GM12878 (cell line): ENCODE results near the gene IL16. TPM values are rescaled to one million over a fixed set of nuclear protein-coding genes. Genes with fewer than 3 reads are reported as not detected.

Experiments used
- ATAC-seq: fragments of 200-7000 bp; cut with Tn5 transposase; 3 replicates; pipeline ENCODE4 v1.9.1; 2020; ENCODE audit warnings: mild to moderate bottlenecking, moderate library complexity
- BruUV-seq: library from RNA; stranded (reverse); fragments of 400-500 nt; replicated peaks from 2 replicates; lab custom pipeline; 2021; lab: Mats Ljungman, UMichigan
- CTCF ChIA-PET: fragments of 300-600 bp; sonication (Branson Sonifier 250); formaldehyde crosslinking; extraction: SDS; loops from one replicate; lab custom pipeline; 2021; ENCODE audit warnings: inconsistent platforms; lab: Yijun Ruan, JAX
- POLR2A ChIA-PET: fragments of 350-600 bp; formaldehyde crosslinking; extraction: SDS; loops from one replicate; lab custom pipeline; 2021; ENCODE audit warnings: inconsistent platforms; lab: Charles Lee
- RAD21 ChIA-PET: fragments of 300-600 bp; sonication (Branson Sonifier 250); formaldehyde crosslinking; loops from one replicate; lab custom pipeline; 2023; ENCODE audit warnings: antibody characterized with exemption; ENCODE audit not compliant: unreplicated experiment; lab: Charles Lee
- SMC1A ChIA-PET: fragments of 300-600 bp; sonication (Branson Sonifier 250); formaldehyde crosslinking; loops from one replicate; lab custom pipeline; 2023; ENCODE audit not compliant: unreplicated experiment, uncharacterized antibody; lab: Charles Lee
- DNase-seq: peaks from one replicate; pipeline ENCODE4 v3.0.0-alpha.2; 2011; ENCODE audit warnings: low read depth, low spot score
- FAIRE-seq: peaks from 3 replicates; lab custom pipeline; 2011; peaks lifted over from hg19 to GRCh38; lab: Jason Lieb, UNC
- H2AFZ ChIP-seq: 2 replicates; pipeline ENCODE4 v1.6.0; 2011; ENCODE audit warnings: low read depth, low read length, control low read depth; ENCODE audit not compliant: control insufficient read depth
- H3K27ac ChIP-seq: 2 replicates; pipeline ENCODE4 v1.5.1; 2011; ENCODE audit warnings: control low read depth; ENCODE audit not compliant: control insufficient read depth, insufficient read depth
- H3K27me3 ChIP-seq, 2 experiments: replicated peaks in 1 of 2; 2 replicates each; pipeline versions ENCODE4 v1.6.0 to v1.6.1; 2011; ENCODE audit warnings: low read length in 1 of 2; ENCODE audit not compliant: control insufficient read depth in 2 of 2, insufficient read depth in 2 of 2
- H3K36me3 ChIP-seq, 2 experiments: 2 replicates each; pipeline ENCODE4 v1.5.1; 2011; ENCODE audit warnings: low read length in 1 of 2; ENCODE audit not compliant: control insufficient read depth in 2 of 2, insufficient read depth in 2 of 2
- H3K4me1 ChIP-seq: 2 replicates; pipeline ENCODE4 v1.6.1; 2011; ENCODE audit warnings: mild to moderate bottlenecking, low read length, moderate library complexity, mixed read lengths; ENCODE audit not compliant: control insufficient read depth, insufficient read depth
- H3K4me2 ChIP-seq: 2 replicates; pipeline ENCODE4 v1.6.0; 2011; ENCODE audit warnings: control low read depth; ENCODE audit not compliant: control insufficient read depth, insufficient read depth
- H3K4me3 ChIP-seq: fragments of 200-600 bp; sonication (generic); 2 replicates; pipeline ENCODE4 v1.5.1; 2016
- H3K79me2 ChIP-seq: 2 replicates; pipeline ENCODE4 v1.6.0; 2011; ENCODE audit warnings: low read length; ENCODE audit not compliant: control insufficient read depth, insufficient read depth
- H3K9ac ChIP-seq: 2 replicates; pipeline ENCODE4 v1.8.0; 2011; ENCODE audit warnings: low read length, control low read depth, mixed read lengths; ENCODE audit not compliant: control insufficient read depth, insufficient read depth
- H3K9me3 ChIP-seq: replicated peaks from 3 replicates; pipeline ENCODE4 v1.5.1; 2011; ENCODE audit warnings: mild to moderate bottlenecking, low read length; ENCODE audit not compliant: control insufficient read depth, insufficient read depth
- H4K20me1 ChIP-seq: 2 replicates; pipeline ENCODE4 v1.6.0; 2011; ENCODE audit not compliant: control insufficient read depth, insufficient read depth
- CHD2 ChIP-seq: IDR thresholded peaks from 2 replicates; pipeline ENCODE4 v1.6.1; 2011; ENCODE audit warnings: low read depth, low read length, improper control_type of control experiment, borderline replicate concordance
- HDGF ChIP-seq: fragments of 450-650 bp; IDR thresholded peaks from 2 replicates; pipeline ENCODE4 v1.6.1; 2016; ENCODE audit warnings: antibody characterized with exemption
- NKRF ChIP-seq: fragments of 450-650 bp; conservative IDR thresholded peaks from 2 replicates; pipeline ENCODE4 v1.6.1; 2017; ENCODE audit warnings: mild to moderate bottlenecking, moderate library complexity
- NR2C2 ChIP-seq: IDR thresholded peaks from 2 replicates; pipeline ENCODE4 v1.6.1; 2011; ENCODE audit warnings: borderline replicate concordance, low read depth; ENCODE audit not compliant: control insufficient read depth, insufficient read length
- POLR2A ChIP-seq: IDR thresholded peaks from 2 replicates; pipeline ENCODE4 v1.6.1; 2011; ENCODE audit warnings: low read depth, mild to moderate bottlenecking, low read length
- POU2F2 ChIP-seq: IDR thresholded peaks from 3 replicates; pipeline ENCODE4 v1.6.1; 2011; ENCODE audit warnings: low read depth, mild to moderate bottlenecking, low read length, borderline replicate concordance
- SUPT20H ChIP-seq: IDR thresholded peaks from 2 replicates; pipeline ENCODE4 v1.6.1; 2011; ENCODE audit warnings: low read depth, mild to moderate bottlenecking, low read length, moderate library complexity, borderline replicate concordance; ENCODE audit not compliant: control insufficient read depth
- ZNF207 ChIP-seq: fragments of 450-650 bp; IDR thresholded peaks from 2 replicates; pipeline ENCODE4 v1.6.1; 2014; ENCODE audit warnings: antibody characterized with exemption, mild to moderate bottlenecking, borderline replicate concordance
- ZNF592 ChIP-seq: fragments of 450-650 bp; IDR thresholded peaks from 2 replicates; pipeline ENCODE4 v1.6.1; 2017; ENCODE audit warnings: mild to moderate bottlenecking, moderate library complexity
- ZNF622 ChIP-seq: fragments of 450-650 bp; IDR thresholded peaks from 2 replicates; pipeline ENCODE4 v1.6.1; 2017; ENCODE audit warnings: mild to moderate bottlenecking, inconsistent platforms
- ZNF687 ChIP-seq: fragments of 450-650 bp; IDR thresholded peaks from 2 replicates; pipeline ENCODE4 v1.6.1; 2017; ENCODE audit warnings: mild to moderate bottlenecking, moderate library complexity
- WGBS: methylation state at CpG from one replicate; pipeline ENCODE4 v1.1.6; 2016; ENCODE audit warnings: low lambda C conversion rate; ENCODE audit not compliant: insufficient replicate concordance, insufficient coverage; ENCODE audit errors: missing lambda C conversion rate; 5-methylcytosine and 5-hydroxymethylcytosine counted together
- in situ Hi-C: fragments of 300-500 bp; cut with MboI; formaldehyde crosslinking; loops from 9 replicates; pipeline ENCODE4 v1.14.3; 2018; ENCODE audit warnings: mixed read lengths
- intact Hi-C: fragments of 100-400 bp; cut with micrococcal nuclease; formaldehyde crosslinking; loops from one replicate; pipeline ENCODE4 v1.14.2; 2022; ENCODE audit not compliant: unreplicated experiment
- polyA plus RNA-seq, 11 experiments: library from polyadenylated mRNA; depleted of rRNA in 4 of 11; unstranded in 6 of 11; stranded (reverse) in 5 of 11; fragments of >200 nt; fragmentation: Nextera tagmentation in 4 of 11; fragmentation: Illumina TruSeq in 1 of 11; extraction: Ambion mirVana in 4 of 11; extraction: Trizol in 1 of 11; gene quantifications; 1 replicate in 1 of 11; 2 replicates in 10 of 11; pipeline versions ENCODE4 v1.2.1 to v1.2.3, GENCODE V29; 2011 to 2016; ENCODE audit warnings: inconsistent platforms in 2 of 11, missing spikeins in 2 of 11, low read depth in 1 of 11
- total RNA-seq, 4 experiments: library from RNA; depleted of rRNA in 3 of 4; stranded (reverse); fragments of >200 nt in 3 of 4; fragmentation: Illumina TruSeq in 1 of 4; extraction: Trizol in 1 of 4; gene quantifications; 2 replicates each; pipeline versions ENCODE4 v1.2.1 to v1.2.3, GENCODE V29; 2013 to 2021

The IL16 gene
- total and polyA plus RNA-seq, 10 of the 15 experiments (the other 5 are each of a cell fraction or from before 2014, with no cell fraction given): 21.7 to 206 (median 44.5) TPM

DNA sequence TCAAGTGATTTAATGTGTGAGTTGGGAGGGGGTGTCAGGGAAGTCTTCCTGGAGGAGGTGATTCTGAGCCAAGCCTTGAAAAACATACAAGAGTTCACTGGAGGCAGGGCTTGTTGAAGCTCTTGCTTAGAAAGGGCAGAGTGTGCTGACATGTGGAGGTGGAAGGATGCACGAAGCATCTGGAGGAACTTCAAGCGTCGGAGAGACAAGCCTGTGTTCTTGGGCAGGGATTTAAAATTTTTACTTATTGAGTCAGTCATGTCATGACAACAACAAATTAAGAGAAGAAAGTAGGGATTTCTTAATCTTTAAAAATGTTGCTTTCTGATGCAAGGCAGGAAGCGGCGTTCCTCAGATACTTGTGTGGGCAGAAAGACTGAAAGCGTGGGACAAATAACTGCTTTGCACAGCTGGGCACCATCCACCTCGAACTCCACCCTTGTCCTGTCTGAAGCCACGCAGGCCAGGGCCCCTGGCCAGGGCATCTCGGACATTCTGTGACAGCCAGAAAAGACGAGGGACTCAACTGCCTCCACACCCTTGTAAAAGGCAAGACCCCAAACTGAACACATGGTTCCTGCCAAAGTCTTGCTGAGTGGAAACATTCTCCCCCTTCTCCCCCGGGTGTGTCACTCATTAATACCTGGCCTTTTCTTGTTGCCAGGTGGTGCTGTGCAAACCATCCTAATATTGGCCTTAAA, 6.9 kb upstream of the IL16 start (continued):
- no peak for TF ChIP-seq ZNF207
- TF ChIP-seq HDGF: no peak
- no peak for TF ChIP-seq CHD2
- TF ChIP-seq NR2C2: no peak
- TF ChIP-seq ZNF622: no peak
- TF ChIP-seq POLR2A: no peak

GRCh38 chr15:81190922-81191507, 5.7 kb upstream of the IL16 start:
- Histone ChIP-seq H3K79me2 (no peaks in the 10 kb centered on the region), H3K9ac (no peak overlapping the region), H3K27me3 (no peaks in the 10 kb centered on the region; a peak in 1 of 4 replicates), H4K20me1 (no peaks in the 10 kb centered on the region), H2AFZ (no peak overlapping the region), H3K36me3 (no peaks in the 10 kb centered on the region), H3K4me2 (no peak overlapping the region), H3K4me1 (no peaks in the 10 kb centered on the region), H3K9me3 (no peaks in the 10 kb centered on the region), H3K27ac (no peak overlapping the region), H3K4me3 (no peak overlapping the region)
- intact Hi-C loops: no loop called here
- no TSS peak for BruUV-seq
- ChIA-PET RAD21 (no interaction called here), POLR2A (no interaction called here), SMC1A (interaction anchor here (1.0 kb wide), 1 partner anchor 75 kb away, joined by 3 read pairs; no protein-coding TSS in a partner anchor), CTCF (interaction anchor here (2.1 kb wide), 1 partner anchor 75 kb away, joined by 12 read pairs; no protein-coding TSS in a partner anchor)
- ATAC-seq: no peak
- FAIRE-seq: no peak
- DNase-seq: no peak
- WGBS: 58% methylated on average over 3 of the region's 3 CpGs
- in situ Hi-C loops: no loop called here
- TF ChIP-seq SUPT20H: no peak
- no peak for TF ChIP-seq NR2C2
- TF ChIP-seq POU2F2: no peak
- TF ChIP-seq ZNF687: no peak
- TF ChIP-seq NKRF: no peak
- no peak for TF ChIP-seq ZNF592
